Esophagus squamous epithelium (tissue), 5 donors: ENCODE data around the gene OR8G5. TPM values are rescaled to one million over a fixed set of nuclear protein-coding genes. Genes with fewer than 3 reads are reported as not detected.

Experiments
- DNase-seq: peaks from one replicate; lab custom pipeline; 2025; lab: John Stamatoyannopoulos, UW
- H3K27ac ChIP-seq, 4 donors: fragments of 200-600 bp; sonication (generic); one replicate each; pipeline ENCODE4 v1.5.1; 2016 to 2019; ENCODE audit warnings: mild to moderate bottlenecking in 1 of 4
- H3K27me3 ChIP-seq, 4 donors: fragments of 200-600 bp; sonication (generic); 1 replicate in 3 of 4; 2 replicates in 1 of 4; pipeline versions ENCODE4 v1.5.1 to v1.6.0; 2017 to 2021; ENCODE audit warnings: antibody characterized with exemption in 1 of 4
- H3K36me3 ChIP-seq, 3 donors: fragments of 200-600 bp; sonication (generic); one replicate each; pipeline ENCODE4 v1.5.1; 2016 to 2019
- H3K4me1 ChIP-seq, 3 donors: fragments of 200-600 bp; sonication (generic); one replicate each; pipeline ENCODE4 v1.5.1; 2017 to 2019
- H3K4me3 ChIP-seq, 4 donors: fragments of 200-600 bp; sonication (generic); 1 replicate in 3 of 4; 2 replicates in 1 of 4; pipeline ENCODE4 v1.5.1; 2016 to 2019; ENCODE audit warnings: mild to moderate bottlenecking in 2 of 4, moderate library complexity in 1 of 4
- H3K9me3 ChIP-seq, 3 donors: fragments of 200-600 bp; sonication (generic); one replicate each; pipeline ENCODE4 v1.5.1; 2016 to 2019
- CTCF ChIP-seq, 6 experiments: fragments of 450-650 bp in 4 of 6; fragments of 200-600 bp in 2 of 6; sonication (generic) in 2 of 6; IDR thresholded peaks; one replicate each; pipeline ENCODE4 v1.5.1; 2016 to 2019; ENCODE audit warnings: antibody characterized with exemption in 6 of 6, mild to moderate bottlenecking in 4 of 6, moderate library complexity in 4 of 6
- POLR2A ChIP-seq, 4 donors: fragments of 450-650 bp; IDR thresholded peaks; one replicate each; pipeline ENCODE4 v1.6.1; 2017; ENCODE audit warnings: antibody characterized with exemption in 4 of 4, mild to moderate bottlenecking in 4 of 4, moderate library complexity in 3 of 4
- WGBS, 2 donors: methylation state at CpG; one replicate each; pipeline ENCODE4 v1.1.5; 2018; 5-methylcytosine and 5-hydroxymethylcytosine counted together
- intact Hi-C: fragments of 100-400 bp; cut with DNase I; formaldehyde crosslinking; loops from one replicate; pipeline ENCODE4 v1.15.0; 2022
- total RNA-seq, 4 donors: library from RNA; depleted of rRNA; stranded (reverse); fragments of >200 nt; gene quantifications; one replicate each; pipeline ENCODE4 v1.1.0, GENCODE V29; 2016
- donor health status: DM: yes; HTN: yes; CAD: no.

OR8G5 gene
- total RNA-seq, 4 donors from 2014 or later, result not detected

- Histone ChIP-seq H3K4me3 (no peak overlapping the region), H3K36me3 (no peaks in the 10 kb centered on the region), H3K9me3 (no peaks in the 10 kb centered on the region), H3K27ac (no peak overlapping the region), H3K27me3 (no peaks in the 10 kb centered on the region), H3K4me1 (no peaks in the 10 kb centered on the region)
- no peak for DNase-seq
- WGBS, 2 donors, result 33 to 57% methylated on average over 3 of the region's 3 CpGs
- intact Hi-C loops, result no loop called here
- TF ChIP-seq POLR2A (IDR thresholded peaks at IDR 0.05) (no peak), CTCF (IDR thresholded peaks at IDR 0.05) (no peak)
These were observed 29.6 kb downstream of the OR8G5 start for GRCh38 chr11:124285610-124286344.

GRCh38 chr11:124294687-124295086 is 38.5 kb downstream of the OR8G5 start:
- no peaks in the 10 kb centered on the region for H3K36me3 ChIP-seq
- no peak overlapping the region for H3K27ac ChIP-seq
- intact Hi-C loops, result no loop called here
- no peaks in the 10 kb centered on the region for H3K9me3 ChIP-seq
- 38 to 41% methylated on average over 1 of the region's 1 CpG for WGBS, 2 donors
- TF ChIP-seq CTCF (IDR thresholded peaks at IDR 0.05) (no peak), POLR2A (IDR thresholded peaks at IDR 0.05) (no peak)
- DNase-seq, result no peak
- H3K4me1 ChIP-seq, result no peaks in the 10 kb centered on the region
- no peaks in the 10 kb centered on the region for H3K27me3 ChIP-seq
- no peak overlapping the region for H3K4me3 ChIP-seq

GRCh38 chr11:124296016-124296415 is 39.8 kb downstream of the OR8G5 start:
- no peak for DNase-seq
- Histone ChIP-seq H3K36me3 (no peaks in the 10 kb centered on the region), H3K27me3 (no peaks in the 10 kb centered on the region), H3K27ac (no peak overlapping the region), H3K9me3 (no peaks in the 10 kb centered on the region), H3K4me1 (no peaks in the 10 kb centered on the region), H3K4me3 (no peak overlapping the region)
- TF ChIP-seq POLR2A (IDR thresholded peaks at IDR 0.05), result no peak
- intact Hi-C loops, result no loop called here

GRCh38 chr11:124297921-124298320 is 41.7 kb downstream of the OR8G5 start:
- TF ChIP-seq CTCF (IDR thresholded peaks at IDR 0.05), result no peak
- no peak for TF ChIP-seq POLR2A (IDR thresholded peaks at IDR 0.05)
- no peaks in the 10 kb centered on the region for H3K4me1 ChIP-seq
- intact Hi-C loops, result no loop called here
- 73 to 75% methylated on average over 4 of the region's 4 CpGs for WGBS, 2 donors
- no peak overlapping the region for H3K27ac ChIP-seq
- no peaks in the 10 kb centered on the region for H3K36me3 ChIP-seq
- H3K27me3 ChIP-seq, result no peaks in the 10 kb centered on the region
- no peaks in the 10 kb centered on the region for H3K9me3 ChIP-seq
- no peak overlapping the region for H3K4me3 ChIP-seq
- DNase-seq, result no peak

GRCh38 chr11:124301548-124301947 is 45.4 kb downstream of the OR8G5 start:
- WGBS, 2 donors, result 60 to 65% methylated on average over 3 of the region's 3 CpGs
- H3K27me3 ChIP-seq, result no peaks in the 10 kb centered on the region
- no peak for DNase-seq
- H3K4me3 ChIP-seq, result no peak overlapping the region
- intact Hi-C loops, result no loop called here
- no peaks in the 10 kb centered on the region for H3K36me3 ChIP-seq
- no peak for TF ChIP-seq CTCF (IDR thresholded peaks at IDR 0.05)
- no peak for TF ChIP-seq POLR2A (IDR thresholded peaks at IDR 0.05)
- H3K27ac ChIP-seq, result no peak overlapping the region
- H3K9me3 ChIP-seq, result no peaks in the 10 kb centered on the region
- no peaks in the 10 kb centered on the region for H3K4me1 ChIP-seq
